Measurements from ENCODE around the gene CDK6. TPM values are rescaled to one million over a fixed set of nuclear protein-coding genes. Genes with fewer than 3 reads are reported as not detected.
A peak's percentile ranks its signal among the peaks of the same experiment; 100 is the strongest.

The CDK6 gene
- total RNA-seq, 1 experiment from 2014 or later = 73.4 TPM

DNA sequence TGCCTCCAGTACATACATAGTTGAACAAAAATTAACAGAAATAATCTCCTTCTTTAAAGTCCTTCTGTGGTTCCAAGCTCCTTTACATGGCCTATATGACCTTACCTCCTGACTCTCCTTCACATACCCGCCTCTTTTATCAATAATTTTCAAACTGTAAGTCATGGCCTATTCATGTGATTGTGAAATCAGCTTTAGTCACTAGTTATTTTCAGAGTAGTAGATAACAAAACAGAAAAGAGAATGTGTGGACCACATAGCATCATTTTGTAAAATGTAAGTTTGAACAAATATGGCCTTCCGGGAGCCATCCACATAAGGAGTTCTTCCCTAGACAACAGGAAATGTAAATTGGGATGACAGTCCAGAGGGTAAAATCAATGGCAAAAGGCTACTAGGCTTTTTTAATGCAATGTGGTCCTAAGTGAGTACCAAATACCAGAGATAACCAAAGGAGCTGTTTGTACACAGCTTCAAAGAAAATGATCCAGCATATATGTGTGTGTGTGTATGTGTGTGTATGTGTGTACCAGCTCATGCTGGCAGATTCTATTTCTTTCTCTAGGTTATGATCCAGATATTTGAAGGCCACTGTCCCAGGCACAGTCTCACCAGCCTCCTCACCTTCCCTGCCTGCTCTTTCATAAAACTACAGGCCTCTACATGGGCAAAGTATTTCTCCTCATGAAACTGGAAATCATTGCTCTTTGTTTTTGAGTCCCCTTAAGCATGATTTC lies 233.9 kb downstream of the CDK6 start:
- DNase-seq (ENCODE audit: low read depth) = no peak

DNA sequence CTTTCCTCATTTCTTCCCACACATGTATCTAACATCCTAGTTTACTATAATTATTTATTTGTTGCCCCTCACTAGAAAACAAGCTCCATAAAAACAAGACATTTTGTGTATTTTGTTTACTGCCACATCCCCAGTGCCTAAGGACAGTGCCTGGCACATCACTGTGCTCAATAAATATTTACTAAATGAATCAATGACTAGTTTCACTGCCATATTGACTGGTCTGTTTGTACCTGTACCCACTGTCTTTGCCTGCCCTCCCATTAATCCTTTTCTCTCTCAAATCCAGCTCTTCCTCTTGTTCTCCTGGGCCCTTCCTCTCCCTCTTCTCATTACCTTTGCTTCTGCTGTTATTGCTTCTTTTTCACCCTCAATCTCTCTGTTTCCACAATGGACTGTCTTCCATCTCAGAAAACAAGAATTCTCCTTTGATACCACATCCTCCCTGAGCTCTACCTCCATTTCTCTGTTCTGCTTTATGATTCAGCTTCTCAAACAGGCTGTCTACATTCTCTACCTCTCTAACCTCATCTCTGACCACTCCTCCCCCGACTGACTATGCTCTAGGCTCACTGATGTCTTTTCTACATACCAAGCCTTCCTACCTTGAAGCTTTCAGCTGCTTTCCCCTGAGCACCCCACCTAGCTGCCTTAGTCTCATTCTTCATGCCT lies 237.9 kb downstream of the CDK6 start:
- DNase-seq (ENCODE audit: low read depth) = no peak

DNA sequence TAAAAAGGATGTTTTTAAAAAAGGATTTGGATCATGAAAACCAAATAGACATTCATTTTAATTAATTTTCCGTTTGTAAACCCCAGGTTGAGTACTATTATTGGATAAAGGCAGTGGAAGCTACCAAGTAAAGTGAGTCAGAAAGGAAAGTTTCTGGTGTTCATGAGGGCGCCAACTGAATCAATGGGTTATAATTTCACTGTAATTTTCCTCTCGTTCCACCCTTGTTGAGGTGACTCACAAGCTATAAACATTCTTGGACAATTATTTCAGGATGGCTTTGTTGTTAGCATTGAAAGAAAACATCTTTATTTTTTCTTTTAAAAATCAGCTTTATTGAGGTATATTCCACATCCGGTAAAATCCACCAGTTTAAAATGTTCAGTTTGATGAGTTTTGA lies 241.1 kb downstream of the CDK6 start:
- DNase-seq (ENCODE audit: low read depth) = peak; percentile 48

DNA sequence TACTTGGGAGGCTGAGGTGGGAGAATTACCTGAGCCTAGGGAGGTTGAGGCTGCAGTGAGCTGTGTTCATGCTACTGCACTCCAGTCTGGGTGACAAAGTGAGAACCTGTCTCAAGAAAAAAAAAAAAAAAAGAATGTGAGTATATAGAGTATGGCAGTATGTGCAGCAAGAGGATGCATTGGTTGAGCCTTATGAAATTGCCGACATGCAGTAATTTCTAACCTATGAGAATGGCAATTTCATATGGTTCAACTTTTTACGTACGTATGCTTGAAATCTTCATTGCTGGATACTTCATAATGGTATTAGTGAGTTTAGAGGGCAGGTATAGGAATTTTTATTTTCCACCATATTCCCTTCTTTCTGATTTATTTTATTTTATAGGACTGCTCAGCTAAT lies 241.6 kb downstream of the CDK6 start:
- no peak for DNase-seq (ENCODE audit: low read depth)

DNA sequence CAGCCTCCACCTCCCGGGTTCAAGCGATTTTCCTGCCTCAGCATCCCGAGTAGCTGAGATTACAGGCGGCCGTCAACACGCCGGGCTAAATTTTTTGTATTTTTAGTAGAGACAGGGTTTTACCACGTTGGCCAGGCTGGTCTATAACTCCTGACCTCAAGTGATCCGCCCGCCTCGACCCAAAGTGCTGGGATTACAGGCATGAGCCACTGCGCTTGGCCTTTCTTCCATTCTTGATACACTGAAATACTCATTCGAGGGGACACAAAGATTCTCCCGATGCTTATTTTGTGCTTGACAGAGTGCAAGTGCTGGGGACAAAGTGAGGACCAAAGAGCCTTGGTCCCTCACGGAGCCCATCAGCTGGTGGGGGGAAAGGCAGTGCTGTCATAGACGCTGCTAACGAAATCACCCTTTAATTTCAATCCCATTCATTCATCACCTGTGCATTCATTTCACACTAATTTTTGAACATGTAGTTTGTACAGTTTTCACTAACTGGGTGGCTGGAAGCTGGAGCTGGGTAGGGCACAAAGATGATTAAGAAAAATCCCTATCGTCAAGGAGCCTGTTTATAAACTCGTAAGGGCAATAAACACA lies 245.6 kb downstream of the CDK6 start:
- DNase-seq (ENCODE audit: low read depth) = no peak

DNA sequence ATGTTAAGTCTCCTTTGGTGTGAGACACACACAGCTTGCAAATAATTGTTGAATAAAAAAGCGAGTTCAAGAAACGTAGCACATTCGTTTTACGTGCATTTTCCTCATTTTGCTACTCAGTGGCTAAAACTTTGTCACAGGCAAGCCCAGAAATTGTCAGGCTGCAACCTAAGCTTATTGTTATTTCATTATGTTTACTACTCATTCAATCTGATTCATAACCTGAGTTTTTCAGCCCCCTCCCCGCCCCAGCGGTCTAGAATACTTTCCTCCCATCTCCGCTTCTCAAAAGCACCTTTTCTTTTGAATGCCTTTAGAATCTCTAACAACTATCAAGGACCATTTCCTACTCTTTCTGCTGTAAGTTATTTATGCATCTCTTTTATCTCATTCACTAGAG lies 247.3 kb downstream of the CDK6 start:
- no peak for DNase-seq (ENCODE audit: low read depth)

DNA sequence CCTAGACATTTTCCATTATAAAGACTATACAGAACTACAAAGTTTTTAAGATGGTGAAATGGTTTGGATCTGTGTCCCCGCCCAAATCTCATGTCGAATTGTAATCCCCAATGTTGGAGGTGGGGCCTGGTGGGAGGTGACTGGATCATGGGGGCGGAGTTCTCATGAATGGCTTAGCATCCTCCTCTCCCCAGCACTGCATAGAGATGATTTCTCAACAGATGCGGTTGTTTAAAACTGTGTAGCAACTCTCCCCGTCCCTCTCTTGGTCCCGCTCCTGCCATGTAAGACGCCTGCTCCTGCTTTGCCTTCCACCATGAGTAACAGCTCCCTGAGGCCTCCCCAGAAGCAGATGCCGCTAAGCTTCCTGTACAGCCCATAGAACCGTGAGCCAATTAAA lies 247.8 kb downstream of the CDK6 start:
- no peak for DNase-seq (ENCODE audit: low read depth)

DNA sequence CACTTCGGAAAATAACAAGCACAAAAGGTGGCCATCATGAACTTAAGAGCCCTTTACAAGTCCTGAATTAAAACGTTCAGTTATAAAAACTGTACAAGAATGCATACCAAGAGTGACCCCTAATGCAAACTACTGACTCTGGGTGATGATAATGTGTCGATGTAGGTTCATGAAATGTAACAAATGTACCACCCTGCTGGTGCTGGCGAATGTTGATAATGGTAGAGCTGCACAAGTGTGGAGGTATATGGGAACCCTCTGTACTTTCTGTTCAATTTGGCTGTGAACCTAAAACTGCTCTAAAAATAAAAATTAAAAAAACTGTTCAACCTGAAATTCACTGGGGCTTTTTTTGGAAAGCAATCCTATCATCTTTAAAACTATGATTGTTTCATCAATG lies 249.5 kb downstream of the CDK6 start:
- DNase-seq (ENCODE audit: low read depth) = no peak

DNA sequence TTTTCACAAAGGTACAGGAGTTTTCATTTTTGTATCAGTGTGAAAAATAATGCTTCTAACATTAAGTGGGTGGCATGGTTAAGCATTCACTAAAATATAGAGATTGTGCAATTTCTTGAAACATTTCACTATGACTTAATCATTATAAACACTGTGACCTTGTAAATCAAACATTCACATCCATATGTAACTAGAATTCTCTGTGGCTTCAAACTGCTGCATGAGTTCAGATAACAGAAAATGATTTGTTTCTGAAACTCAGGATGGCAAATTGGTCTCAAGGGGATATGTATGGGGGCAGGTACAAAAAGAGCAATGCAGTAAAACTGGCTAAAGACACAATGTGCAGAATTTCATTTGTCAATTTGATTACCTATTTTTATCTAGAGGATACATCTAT lies 250.0 kb downstream of the CDK6 start:
- no peak for DNase-seq (ENCODE audit: low read depth)

DNA sequence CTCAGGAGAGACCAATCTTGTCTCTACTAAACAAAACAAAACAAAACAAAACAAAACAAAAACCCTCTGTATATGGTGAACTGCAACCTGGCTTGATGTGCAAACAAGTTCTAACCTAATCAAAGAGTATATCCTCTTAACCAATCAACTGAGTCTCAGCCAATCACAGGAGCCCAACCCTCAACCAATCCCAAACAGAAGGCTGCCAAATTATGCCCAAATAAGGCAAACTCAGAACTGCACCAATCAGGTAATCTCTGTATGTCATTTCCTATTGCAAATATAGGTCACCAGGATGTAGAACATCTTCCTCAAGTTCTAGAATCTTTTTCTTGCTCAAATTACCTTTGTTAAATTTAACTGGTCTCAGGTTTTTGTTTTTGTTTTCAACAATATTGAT lies 251.4 kb downstream of the CDK6 start:
- peak; percentile 24 for DNase-seq (ENCODE audit: low read depth)

DNA sequence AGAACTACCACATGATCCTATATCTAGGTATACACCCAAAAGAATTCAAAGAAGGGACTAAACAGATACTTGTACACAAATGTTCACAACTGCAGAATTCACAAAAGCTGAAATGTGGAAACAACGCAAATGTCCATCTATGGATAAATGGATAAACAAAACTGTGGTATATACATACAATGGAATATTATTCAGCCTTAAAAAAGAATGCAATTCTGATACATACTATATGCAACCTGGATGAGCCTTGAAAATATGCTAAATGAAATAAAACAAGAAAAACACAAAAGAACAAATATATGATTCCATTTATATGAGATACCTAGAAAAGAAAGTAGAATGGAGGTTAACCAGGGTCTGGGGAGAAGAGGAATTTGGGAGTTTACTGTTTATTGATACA lies 253.4 kb downstream of the CDK6 start:
- DNase-seq (ENCODE audit: low read depth) = no peak

DNA sequence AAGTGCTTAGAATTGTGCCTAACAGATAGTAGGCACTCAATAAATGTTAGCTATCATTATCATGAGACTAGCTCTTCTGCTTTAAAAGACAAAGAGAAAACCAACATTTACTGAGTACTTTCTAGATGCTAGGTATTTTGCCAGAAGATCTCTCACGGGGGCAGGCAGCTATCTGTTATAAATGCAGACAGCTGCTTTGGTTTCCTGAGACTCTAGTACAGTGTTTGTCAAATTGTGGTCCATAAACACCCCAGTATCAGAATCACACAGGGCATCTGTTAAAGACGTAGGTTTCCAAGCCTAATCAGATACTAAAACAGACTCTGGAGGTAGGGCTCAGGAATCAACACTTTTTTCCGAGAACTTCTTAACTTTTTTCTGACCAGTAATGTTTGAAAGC lies 260.1 kb downstream of the CDK6 start:
- no peak for DNase-seq (ENCODE audit: low read depth)

DNA sequence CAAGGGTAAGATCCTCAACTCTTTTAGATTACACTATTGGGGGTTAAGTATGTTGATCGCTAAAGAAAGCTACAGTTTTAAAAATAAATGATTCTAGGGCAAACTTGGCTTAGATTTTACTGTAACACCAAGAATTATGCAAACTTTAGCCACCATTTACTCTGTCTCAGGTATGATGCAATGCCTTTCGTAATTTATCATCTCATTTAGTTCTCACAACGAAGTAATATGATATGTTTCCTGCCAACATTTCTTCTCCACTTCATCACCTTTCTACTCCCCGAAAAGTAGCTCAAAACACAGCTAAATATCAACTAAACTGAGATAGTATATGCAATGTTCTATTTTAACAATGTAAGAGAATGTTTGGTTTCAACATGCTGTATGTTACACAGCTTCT lies 267.2 kb downstream of the CDK6 start:
- DNase-seq (ENCODE audit: low read depth) = no peak

DNA sequence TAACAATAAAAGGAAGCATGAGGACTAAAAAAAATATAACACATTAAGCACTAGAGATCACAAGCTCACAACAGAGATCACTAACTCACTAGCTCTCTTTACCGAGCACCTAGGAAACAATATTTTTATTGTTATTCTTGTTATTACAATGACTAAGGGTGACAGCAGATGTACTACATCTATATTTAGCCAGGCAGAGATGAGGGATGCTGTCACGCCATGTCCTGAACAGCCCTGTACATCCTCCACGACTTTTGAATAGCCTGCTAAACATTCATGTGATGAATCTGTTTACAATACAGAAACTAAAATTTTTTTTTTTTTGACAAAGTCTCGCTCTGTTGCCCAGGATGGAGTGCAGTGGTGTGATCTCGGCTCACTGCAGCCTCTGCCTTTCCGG lies 268.9 kb downstream of the CDK6 start:
- peak; percentile 48 for DNase-seq (ENCODE audit: low read depth)

DNA sequence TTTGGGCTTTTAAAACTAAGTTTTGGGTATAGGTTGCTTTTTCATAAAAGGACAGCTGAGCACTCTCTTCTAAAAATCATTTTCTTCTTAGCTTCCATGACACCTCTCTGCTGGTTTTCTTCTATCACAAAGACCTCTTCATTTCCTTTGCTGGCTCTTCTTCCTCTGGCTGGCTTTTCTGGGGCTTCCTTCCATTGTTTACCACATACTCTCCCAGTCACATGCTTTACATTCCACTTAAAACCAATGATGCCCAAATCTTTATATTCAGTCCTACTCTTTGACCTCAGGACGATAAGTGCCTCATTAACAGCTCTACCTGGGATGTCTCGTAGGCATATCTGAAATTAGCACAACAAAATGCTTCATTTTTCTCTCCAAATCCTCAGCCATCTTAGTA lies 273.0 kb downstream of the CDK6 start:
- no peak for DNase-seq (ENCODE audit: low read depth)

DNA sequence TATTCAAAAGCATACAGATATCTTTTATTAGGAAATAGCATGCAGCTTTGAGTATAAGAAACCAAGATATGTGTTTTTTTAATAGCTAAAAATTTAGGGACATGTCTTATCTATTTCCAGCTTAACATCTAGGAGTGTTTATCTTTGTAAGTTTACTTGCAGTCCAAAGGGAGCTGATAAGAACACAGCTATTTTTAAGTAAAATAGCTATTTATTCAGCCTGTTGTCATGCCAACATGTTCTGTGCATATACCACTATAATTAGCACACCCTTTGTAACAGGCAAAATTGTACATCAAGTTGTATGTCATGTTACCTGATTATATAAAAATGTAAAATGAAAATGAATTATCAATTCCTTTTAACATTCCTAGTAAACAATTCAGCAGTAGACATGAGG lies 275.8 kb downstream of the CDK6 start:
- DNase-seq (ENCODE audit: low read depth) = no peak

DNA sequence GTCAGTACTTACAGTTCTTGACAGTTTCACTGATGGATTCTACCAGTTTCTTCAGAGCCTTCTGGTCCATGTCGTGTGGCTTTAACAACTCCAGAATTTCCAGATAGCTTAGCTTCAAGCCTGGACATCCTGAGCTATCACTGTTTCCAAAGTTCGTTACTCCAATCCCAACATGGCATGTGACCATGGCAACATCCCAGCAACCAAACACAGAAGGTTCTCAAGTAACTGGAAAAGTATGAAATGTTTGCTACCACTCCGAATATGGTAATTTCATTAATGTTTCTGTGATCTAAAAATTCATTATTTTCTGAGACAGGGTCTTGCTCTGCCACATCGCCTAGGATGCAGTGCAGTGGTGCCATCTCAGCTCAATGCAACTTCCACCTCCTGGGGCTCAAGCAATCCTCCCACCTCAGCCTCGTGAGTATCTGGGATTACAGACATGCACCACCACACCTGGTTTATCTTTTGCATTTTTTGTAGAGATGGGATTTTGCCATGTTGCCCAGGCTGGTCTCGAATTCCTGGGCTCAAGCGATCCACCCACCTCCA lies 278.5 kb downstream of the CDK6 start:
- DNase-seq (ENCODE audit: low read depth) = no peak

DNA sequence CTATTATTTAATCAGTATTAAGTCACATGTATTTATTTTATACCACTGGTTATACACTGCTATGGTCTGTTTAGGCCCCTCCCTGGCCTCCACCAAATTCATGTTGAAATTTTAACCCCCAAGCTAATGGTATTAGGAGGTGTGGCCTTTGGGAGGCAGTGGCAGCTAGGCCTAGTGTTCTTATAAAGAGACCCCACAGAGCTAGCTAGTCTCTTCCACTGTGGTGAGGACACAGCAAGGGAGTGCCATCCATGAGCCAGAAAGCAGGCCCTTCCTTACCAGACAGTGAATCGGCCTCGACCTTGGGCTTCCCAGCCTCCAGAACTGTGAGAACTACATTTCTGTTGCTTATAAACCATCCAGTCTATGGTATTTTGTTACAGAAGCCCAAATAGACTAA lies 279.1 kb downstream of the CDK6 start:
- DNase-seq (ENCODE audit: low read depth) = no peak
